Parathyroid adenoma (tissue), 2 donors: Measurements from ENCODE around the gene FBXW7.

Source experiments
- H2AFZ ChIP-seq: fragments of 300-600 bp; sonication (generic); one replicate; pipeline ENCODE4 v1.7.0; 2017; ENCODE audit warnings: antibody characterized with exemption, mild to moderate bottlenecking
- H3K27ac ChIP-seq: fragments of 300-600 bp; sonication (generic); one replicate; pipeline ENCODE4 v1.7.0; 2017
- H3K27me3 ChIP-seq: fragments of 300-600 bp; sonication (generic); one replicate; pipeline ENCODE4 v1.7.0; 2017; ENCODE audit warnings: low read length; ENCODE audit not compliant: control insufficient read depth, insufficient read depth
- H3K36me3 ChIP-seq: fragments of 300-600 bp; sonication (generic); one replicate; pipeline ENCODE4 v1.7.0; 2017; ENCODE audit warnings: low read length; ENCODE audit not compliant: control insufficient read depth, insufficient read depth
- H3K4me1 ChIP-seq: fragments of 300-600 bp; sonication (generic); one replicate; pipeline ENCODE4 v1.7.0; 2017; ENCODE audit warnings: control low read depth
- H3K4me2 ChIP-seq: fragments of 300-600 bp; sonication (generic); one replicate; pipeline ENCODE4 v1.7.0; 2017; ENCODE audit warnings: low read length
- H3K4me3 ChIP-seq: fragments of 300-600 bp; sonication (generic); one replicate; pipeline ENCODE4 v1.7.0; 2017; ENCODE audit warnings: low read depth, low read length
- H3K79me2 ChIP-seq: fragments of 300-600 bp; sonication (generic); one replicate; pipeline ENCODE4 v1.7.0; 2017; ENCODE audit warnings: control low read depth
- H3K9ac ChIP-seq: fragments of 300-600 bp; sonication (generic); one replicate; pipeline ENCODE4 v1.7.0; 2017; ENCODE audit warnings: mild to moderate bottlenecking
- H3K9me3 ChIP-seq: fragments of 300-600 bp; sonication (generic); one replicate; pipeline ENCODE4 v1.7.0; 2017; ENCODE audit warnings: low read length; ENCODE audit not compliant: control insufficient read depth
- CTCF ChIP-seq: fragments of 300-600 bp; sonication (generic); IDR thresholded peaks from one replicate; pipeline ENCODE4 v1.7.0; 2017; ENCODE audit warnings: antibody characterized with exemption, mild to moderate bottlenecking
- donor health status: primary hyperparathyroidism.

The FBXW7 gene

GRCh38 chr4:152364883-152365282, 171.0 kb downstream of the FBXW7 start:
- Histone ChIP-seq H3K4me3 (no peak overlapping the region), H3K4me2 (no peak overlapping the region), H3K4me1 (peaks cover 3% of the 10 kb centered on the region), H3K9me3 (no peaks in the 10 kb centered on the region), H3K27me3 (no peaks in the 10 kb centered on the region), H2AFZ (no peak overlapping the region), H3K79me2 (no peaks in the 10 kb centered on the region), H3K9ac (no peak overlapping the region), H3K36me3 (no peaks in the 10 kb centered on the region), H3K27ac (no peak overlapping the region)
- TF ChIP-seq CTCF, result no peak

- H3K79me2 ChIP-seq, result no peaks in the 10 kb centered on the region
- TF ChIP-seq CTCF, result no peak
These were observed 171.5 kb downstream of the FBXW7 start for GRCh38 chr4:152364383-152364782.

GRCh38 chr4:152363904-152364303, 172.0 kb downstream of the FBXW7 start:
- Histone ChIP-seq H3K9ac (no peak overlapping the region), H3K4me3 (no peak overlapping the region), H3K4me1 (peaks cover 3% of the 10 kb centered on the region), H3K9me3 (no peaks in the 10 kb centered on the region), H2AFZ (no peak overlapping the region), H3K36me3 (no peaks in the 10 kb centered on the region), H3K27ac (no peak overlapping the region), H3K79me2 (no peaks in the 10 kb centered on the region), H3K4me2 (no peak overlapping the region), H3K27me3 (no peaks in the 10 kb centered on the region)
- TF ChIP-seq CTCF, result no peak

More at GRCh38 chr4:152364383-152364782, 171.5 kb downstream of the FBXW7 start:
- Histone ChIP-seq H3K4me1 (peaks cover 3% of the 10 kb centered on the region), H3K36me3 (no peaks in the 10 kb centered on the region), H3K4me3 (no peak overlapping the region), H3K4me2 (no peak overlapping the region), H3K27me3 (no peaks in the 10 kb centered on the region), H3K27ac (no peak overlapping the region), H2AFZ (no peak overlapping the region), H3K9me3 (no peaks in the 10 kb centered on the region), H3K9ac (no peak overlapping the region)

GRCh38 chr4:152363086-152363485, 172.8 kb downstream of the FBXW7 start:
- Histone ChIP-seq H3K36me3 (no peaks in the 10 kb centered on the region), H3K4me2 (no peak overlapping the region), H3K27ac (no peak overlapping the region), H3K9me3 (no peaks in the 10 kb centered on the region), H2AFZ (no peak overlapping the region), H3K4me1 (peaks cover 3% of the 10 kb centered on the region), H3K9ac (no peak overlapping the region), H3K27me3 (no peaks in the 10 kb centered on the region), H3K79me2 (no peaks in the 10 kb centered on the region), H3K4me3 (no peak overlapping the region)
- TF ChIP-seq CTCF, result no peak

GRCh38 chr4:152360045-152360410, 175.9 kb downstream of the FBXW7 start:
- no peak overlapping the region for H3K4me3 ChIP-seq
- no peak overlapping the region for H2AFZ ChIP-seq
- no peaks in the 10 kb centered on the region for H3K27me3 ChIP-seq
- no peaks in the 10 kb centered on the region for H3K79me2 ChIP-seq
- H3K36me3 ChIP-seq, result no peaks in the 10 kb centered on the region
- no peak overlapping the region for H3K9ac ChIP-seq
- peaks cover 3% of the 10 kb centered on the region for H3K4me1 ChIP-seq
- H3K27ac ChIP-seq, result no peak overlapping the region
- no peak for TF ChIP-seq CTCF
- H3K4me2 ChIP-seq, result no peak overlapping the region
- H3K9me3 ChIP-seq, result no peaks in the 10 kb centered on the region
